Neutrophil (primary cell): Measurements from ENCODE around the gene TBCD.

ENCODE experiments used
- H3K27ac ChIP-seq: fragments of 200-600 bp; sonication (generic); 2 replicates; pipeline ENCODE4 v1.5.1; 2016; ENCODE audit warnings: mild to moderate bottlenecking, moderate library complexity
- H3K27me3 ChIP-seq: fragments of 200-600 bp; sonication (generic); 2 replicates; pipeline ENCODE4 v1.6.0; 2016; ENCODE audit warnings: mild to moderate bottlenecking
- H3K36me3 ChIP-seq: fragments of 200-600 bp; sonication (generic); 2 replicates; pipeline ENCODE4 v1.5.1; 2017
- H3K4me1 ChIP-seq, 2 experiments: fragments of 200-600 bp in 1 of 2; sonication (generic) in 1 of 2; 1 replicate in 1 of 2; 2 replicates in 1 of 2; pipeline versions ENCODE4 v1.5.1 to v1.6.1; 2013 to 2016; ENCODE audit warnings: low read depth in 1 of 2, low read length in 1 of 2, mild to moderate bottlenecking in 1 of 2, moderate library complexity in 1 of 2; ENCODE audit not compliant: control insufficient read depth in 1 of 2, insufficient read depth in 1 of 2
- H3K4me3 ChIP-seq, 2 experiments: fragments of 200-600 bp in 1 of 2; sonication (generic) in 1 of 2; 1 replicate in 1 of 2; 2 replicates in 1 of 2; pipeline ENCODE4 v1.5.1; 2013 to 2016; ENCODE audit warnings: low read depth in 1 of 2, low read length in 1 of 2, mild to moderate bottlenecking in 1 of 2, moderate library complexity in 1 of 2
- H3K9me3 ChIP-seq: fragments of 200-600 bp; sonication (generic); 2 replicates; pipeline ENCODE4 v1.5.1; 2016
- TF ChIP-seq, protein P1 (sequence below): fragments of 200-600 bp; sonication (generic); IDR thresholded peaks from 2 replicates; pipeline ENCODE4 v1.5.1; 2016; ENCODE audit warnings: antibody characterized with exemption

Gene TBCD

GRCh38 chr17:82716203-82717010 lies 35.5 kb upstream of the TBCD start, which contains the start of gene FN3KRP:
TSS of gene FN3KRP (plus strand) at chr17:82716706. CDS start at chr17:82716756, 50 bp downstream.
- Histone ChIP-seq H3K4me1 (peaks cover 19 to 23% of the 10 kb centered on the region in 2 experiments), H3K27ac (peak within 1 kb of the TSS; percentile 49), H3K27me3 (peaks cover 12% of the 10 kb centered on the region), H3K9me3 (no peaks in the 10 kb centered on the region), H3K4me3 (peak within 1 kb of the TSS; percentile 67 to 94), H3K36me3 (peaks cover 15% of the 10 kb centered on the region)
- TF ChIP-seq, protein P1, sequence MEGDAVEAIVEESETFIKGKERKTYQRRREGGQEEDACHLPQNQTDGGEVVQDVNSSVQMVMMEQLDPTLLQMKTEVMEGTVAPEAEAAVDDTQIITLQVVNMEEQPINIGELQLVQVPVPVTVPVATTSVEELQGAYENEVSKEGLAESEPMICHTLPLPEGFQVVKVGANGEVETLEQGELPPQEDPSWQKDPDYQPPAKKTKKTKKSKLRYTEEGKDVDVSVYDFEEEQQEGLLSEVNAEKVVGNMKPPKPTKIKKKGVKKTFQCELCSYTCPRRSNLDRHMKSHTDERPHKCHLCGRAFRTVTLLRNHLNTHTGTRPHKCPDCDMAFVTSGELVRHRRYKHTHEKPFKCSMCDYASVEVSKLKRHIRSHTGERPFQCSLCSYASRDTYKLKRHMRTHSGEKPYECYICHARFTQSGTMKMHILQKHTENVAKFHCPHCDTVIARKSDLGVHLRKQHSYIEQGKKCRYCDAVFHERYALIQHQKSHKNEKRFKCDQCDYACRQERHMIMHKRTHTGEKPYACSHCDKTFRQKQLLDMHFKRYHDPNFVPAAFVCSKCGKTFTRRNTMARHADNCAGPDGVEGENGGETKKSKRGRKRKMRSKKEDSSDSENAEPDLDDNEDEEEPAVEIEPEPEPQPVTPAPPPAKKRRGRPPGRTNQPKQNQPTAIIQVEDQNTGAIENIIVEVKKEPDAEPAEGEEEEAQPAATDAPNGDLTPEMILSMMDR, result no peak

DNA sequence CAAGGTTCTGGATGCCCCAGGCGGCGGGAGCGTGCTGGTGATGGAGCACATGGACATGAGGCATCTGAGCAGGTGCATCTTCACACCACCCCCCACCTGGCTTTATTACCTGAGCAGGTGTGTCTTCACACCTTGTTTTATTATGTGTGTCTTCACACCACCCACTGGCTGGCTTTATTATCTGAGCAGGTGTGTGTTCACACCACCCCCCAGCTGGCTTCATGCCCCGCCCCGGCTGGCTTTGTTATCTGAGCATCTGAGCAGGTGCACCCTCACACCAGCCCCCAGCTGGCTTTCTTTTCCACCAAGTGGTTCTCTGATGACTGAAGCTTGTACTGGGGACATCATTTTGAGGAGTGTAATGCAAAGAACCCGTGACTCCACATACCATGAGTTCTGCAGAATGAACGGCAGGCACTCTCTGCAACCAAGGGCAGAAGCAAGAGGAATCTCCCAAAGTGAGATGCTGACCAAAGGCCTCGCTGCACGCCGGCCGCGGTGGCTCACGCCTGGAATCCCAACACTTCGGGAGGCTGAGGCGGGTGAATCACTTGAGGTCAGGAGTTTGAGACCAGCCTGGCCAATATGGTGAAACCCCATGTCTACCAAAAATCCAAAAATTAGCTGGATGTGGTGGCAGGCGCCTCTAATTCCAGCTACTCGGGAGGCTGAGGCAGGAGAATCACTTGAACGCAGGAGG lies 32.7 kb upstream of the TBCD start:
- peaks cover 19 to 23% of the 10 kb centered on the region in 2 experiments for H3K4me1 ChIP-seq
- H3K36me3 ChIP-seq, result peaks cover 20% of the 10 kb centered on the region
- peaks cover 9% of the 10 kb centered on the region for H3K27me3 ChIP-seq
- no peak overlapping the region for H3K27ac ChIP-seq
- TF ChIP-seq, protein P1, result no peak
- no peak overlapping the region for H3K4me3 ChIP-seq
- H3K9me3 ChIP-seq, result no peaks in the 10 kb centered on the region

DNA sequence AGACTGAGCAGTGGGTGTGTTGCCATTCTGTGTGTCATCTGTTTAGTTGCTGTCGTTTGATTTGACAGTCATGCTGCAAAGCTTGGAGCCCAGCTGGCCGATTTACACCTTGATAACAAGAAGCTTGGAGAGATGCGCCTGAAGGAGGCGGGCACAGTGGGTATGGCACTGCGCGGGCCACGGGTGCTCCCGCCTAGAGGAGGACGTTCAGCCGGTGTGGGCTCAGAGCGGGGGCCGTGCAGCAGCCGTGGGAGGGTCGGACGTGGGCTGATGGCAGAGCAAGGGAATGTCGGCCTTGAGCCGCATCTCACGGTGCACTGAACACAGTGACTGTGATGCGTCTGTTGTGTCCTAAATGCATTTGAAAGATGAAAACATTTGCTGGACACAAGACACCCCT lies 31.7 kb upstream of the TBCD start:
- Histone ChIP-seq H3K4me1 (peaks cover 19 to 23% of the 10 kb centered on the region in 2 experiments), H3K27ac (no peak overlapping the region), H3K4me3 (no peak overlapping the region), H3K9me3 (no peaks in the 10 kb centered on the region), H3K36me3 (peaks cover 20% of the 10 kb centered on the region), H3K27me3 (peaks cover 9% of the 10 kb centered on the region)
- TF ChIP-seq, protein P1, result no peak

DNA sequence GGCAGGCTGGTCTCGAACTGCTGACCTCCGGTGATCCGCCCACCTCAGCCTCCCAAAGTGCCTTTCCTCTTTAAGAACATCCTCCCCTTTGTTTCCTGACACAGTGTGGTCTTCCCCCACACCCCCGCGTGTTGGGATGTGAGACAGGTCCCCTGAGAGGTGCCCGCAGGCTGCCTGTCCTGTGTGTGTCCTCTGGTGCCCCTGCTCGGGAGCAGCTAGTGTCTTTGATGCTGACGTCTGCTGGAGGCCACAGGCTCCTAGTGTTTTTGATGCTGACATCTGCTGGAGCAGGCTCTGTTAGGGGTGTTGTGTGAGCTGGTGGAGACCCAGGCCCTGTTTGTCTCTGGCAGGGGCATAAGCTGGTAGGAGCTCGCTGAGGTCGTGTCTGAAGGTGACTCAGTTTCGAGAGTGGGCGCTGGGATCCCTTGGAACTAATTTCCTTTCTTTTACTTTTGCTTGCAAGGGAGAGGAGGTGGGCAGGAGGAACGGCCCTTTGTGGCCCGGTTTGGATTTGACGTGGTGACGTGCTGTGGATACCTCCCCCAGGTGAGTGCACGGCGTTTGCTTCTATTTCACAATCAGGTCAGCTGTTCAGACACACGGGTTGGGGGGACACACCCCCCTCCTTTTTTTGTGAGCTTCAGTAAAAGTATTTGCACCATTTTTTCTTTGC lies 29.4 kb upstream of the TBCD start:
- TF ChIP-seq, protein P1, result no peak
- Histone ChIP-seq H3K27ac (no peak overlapping the region), H3K4me3 (no peak overlapping the region), H3K27me3 (no peaks in the 10 kb centered on the region), H3K4me1 (peaks cover 6 to 7% of the 10 kb centered on the region in 2 experiments), H3K9me3 (no peaks in the 10 kb centered on the region), H3K36me3 (peaks cover 40% of the 10 kb centered on the region)

DNA sequence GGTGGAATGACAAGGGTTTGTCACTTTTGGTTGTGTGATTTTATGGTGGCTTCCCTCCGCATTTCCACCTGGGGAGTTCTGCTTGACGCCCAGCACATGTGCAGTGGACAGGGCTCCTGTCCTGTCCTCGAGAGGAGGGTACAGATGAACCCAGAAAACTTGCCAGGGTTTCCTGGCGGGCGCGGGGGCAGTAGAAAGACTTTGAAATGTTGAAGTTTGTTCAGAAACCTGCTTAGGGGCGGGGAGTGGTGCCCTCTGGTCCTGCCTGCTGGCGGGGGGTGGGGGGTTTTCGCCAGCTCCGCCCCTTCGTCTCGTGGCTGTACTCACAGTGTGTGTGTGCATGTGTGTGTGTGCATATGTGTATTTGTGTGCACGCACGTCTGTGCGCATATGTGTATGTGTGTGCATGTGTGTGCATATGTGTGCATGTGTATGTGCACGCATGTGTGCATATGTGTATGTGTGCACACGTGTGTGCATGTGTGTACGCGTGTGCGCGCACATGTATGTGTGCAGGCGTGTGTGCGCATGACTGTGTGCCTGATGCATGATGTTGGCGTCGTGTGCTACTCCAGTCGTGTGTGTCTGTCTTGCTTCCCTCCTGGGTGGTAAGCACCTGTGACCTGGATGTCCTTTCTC lies 28.6 kb upstream of the TBCD start:
- TF ChIP-seq, protein P1, result no peak
- H3K27me3 ChIP-seq, result no peaks in the 10 kb centered on the region

More for the DNA sequence above, 28.6 kb upstream of the TBCD start:
- no peaks in the 10 kb centered on the region for H3K4me1 ChIP-seq
- H3K4me3 ChIP-seq, result no peak overlapping the region
- no peak overlapping the region for H3K27ac ChIP-seq
- H3K36me3 ChIP-seq, result peaks cover 42% of the 10 kb centered on the region
- no peaks in the 10 kb centered on the region for H3K9me3 ChIP-seq
